D341Med (cell line): ENCODE data around the gene KCTD20.

Experiments
- DNase-seq: peaks from one replicate; pipeline ENCODE4 v3.0.0; 2012; ENCODE audit warnings: low spot score

Gene KCTD20

DNA sequence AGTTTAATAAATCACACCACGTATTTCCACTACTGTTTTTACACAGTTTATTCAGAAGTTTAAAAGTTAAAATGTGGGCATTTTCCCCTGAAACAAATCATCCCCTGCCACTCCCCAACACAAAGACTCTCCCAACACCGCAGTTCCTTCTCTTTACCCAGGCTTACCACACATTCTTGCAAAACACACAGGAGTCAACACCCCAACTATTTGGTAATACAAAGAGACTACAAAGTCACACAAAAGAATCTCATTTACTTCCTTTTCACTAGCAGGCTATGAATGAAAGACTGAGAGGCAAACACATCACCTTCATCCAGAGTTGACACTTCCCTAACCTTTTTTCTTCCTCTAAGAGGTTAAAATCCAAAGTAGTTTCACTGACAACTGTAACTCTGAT lies 51.1 kb downstream of the KCTD20 start:
- DNase-seq, result no peak

DNA sequence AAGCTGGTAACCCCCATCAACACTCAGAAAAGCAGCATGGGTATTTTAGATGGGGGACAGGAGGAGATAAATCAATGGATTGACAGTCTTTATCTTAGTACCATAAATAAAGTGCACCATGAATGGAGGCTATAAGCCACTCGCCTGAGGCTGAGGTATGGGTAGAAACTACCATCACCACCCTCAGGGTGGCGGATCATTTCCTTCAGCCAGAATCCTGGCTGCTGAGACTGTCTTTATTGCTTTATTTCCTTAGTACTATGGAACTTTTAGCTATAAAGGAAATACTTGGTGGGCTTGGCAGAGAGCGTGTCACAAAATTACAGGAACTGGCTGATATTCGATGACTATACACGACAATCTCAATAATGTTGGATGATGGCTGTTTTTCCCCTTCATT lies 52.3 kb downstream of the KCTD20 start:
- DNase-seq, result no peak

- DNase-seq, result no peak
Observed at GRCh38 chr6:36499918-36500317, 57.1 kb downstream of the KCTD20 start.

GRCh38 chr6:36501686-36502085 lies 58.9 kb downstream of the KCTD20 start:
- no peak for DNase-seq

GRCh38 chr6:36504181-36504580 lies 61.4 kb downstream of the KCTD20 start:
- DNase-seq, result no peak

DNA sequence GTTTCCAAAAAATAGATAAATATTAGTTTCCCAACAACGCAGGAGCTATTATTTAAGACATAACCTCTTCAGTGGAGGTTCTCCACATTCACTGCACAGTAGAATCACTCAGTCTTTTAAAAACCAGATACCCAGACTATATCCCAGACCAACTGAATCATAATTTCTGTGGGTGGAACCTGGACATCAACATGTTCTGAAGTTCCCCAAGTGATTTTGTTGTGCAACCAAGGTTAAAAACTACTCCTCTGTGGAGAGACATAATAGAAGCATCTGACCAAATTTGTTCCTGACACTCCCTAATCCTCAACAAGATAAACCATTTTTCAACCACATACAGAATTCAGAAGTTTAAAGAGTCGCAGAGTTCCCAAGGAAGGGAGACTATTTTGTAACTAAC lies 62.2 kb downstream of the KCTD20 start:
- no peak for DNase-seq

- no peak for DNase-seq
Observed at GRCh38 chr6:36505744-36506534, 63.1 kb downstream of the KCTD20 start.

DNA sequence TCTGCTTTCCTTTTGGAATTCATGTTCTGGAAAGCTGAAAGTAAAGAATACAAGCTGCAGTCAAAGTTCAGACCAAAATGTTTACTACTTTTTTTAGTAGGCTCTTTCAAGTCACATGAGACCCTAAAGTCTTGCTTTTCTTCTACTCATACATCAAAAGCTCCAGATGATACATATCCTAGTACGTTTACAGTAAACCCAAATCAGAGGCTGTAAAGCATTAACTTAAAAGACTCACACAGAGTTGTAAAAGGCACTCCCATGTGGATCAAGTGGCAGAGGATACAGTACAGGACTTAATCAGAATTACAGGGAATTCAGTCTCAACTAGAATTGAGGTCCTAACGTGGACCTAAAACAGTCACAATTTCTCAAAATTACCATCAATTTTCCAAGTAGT lies 63.8 kb downstream of the KCTD20 start:
- DNase-seq, result no peak

- DNase-seq, result no peak
Observed at GRCh38 chr6:36508532-36508931, 65.7 kb downstream of the KCTD20 start.

DNA sequence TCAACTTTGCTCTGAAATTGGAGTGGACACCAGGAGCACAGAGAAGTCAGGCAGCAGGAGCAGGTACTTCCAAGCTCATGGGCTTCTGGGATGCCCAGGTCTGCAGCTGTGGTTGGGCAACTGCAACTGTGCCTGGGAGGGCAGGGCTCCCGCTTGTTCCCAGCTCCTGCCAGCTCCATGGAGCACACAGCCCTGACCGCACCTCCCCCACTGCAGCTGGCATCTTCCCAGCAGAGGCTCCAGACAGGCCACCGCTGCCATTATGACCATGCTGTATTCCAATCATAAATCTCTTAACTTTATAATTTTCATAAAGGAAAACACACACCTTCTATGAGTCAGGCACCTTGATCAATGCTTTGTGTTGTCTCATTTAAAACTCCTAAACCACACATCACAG lies 67.6 kb downstream of the KCTD20 start:
- DNase-seq, result no peak

GRCh38 chr6:36514554-36515456 lies 72.0 kb downstream of the KCTD20 start:
- no peak for DNase-seq

- no peak for DNase-seq
Observed at GRCh38 chr6:36515844-36516243, 73.0 kb downstream of the KCTD20 start.

- no peak for DNase-seq
Observed at GRCh38 chr6:36516559-36516958, 73.8 kb downstream of the KCTD20 start.

GRCh38 chr6:36516988-36517387 lies 74.2 kb downstream of the KCTD20 start:
- no peak for DNase-seq

DNA sequence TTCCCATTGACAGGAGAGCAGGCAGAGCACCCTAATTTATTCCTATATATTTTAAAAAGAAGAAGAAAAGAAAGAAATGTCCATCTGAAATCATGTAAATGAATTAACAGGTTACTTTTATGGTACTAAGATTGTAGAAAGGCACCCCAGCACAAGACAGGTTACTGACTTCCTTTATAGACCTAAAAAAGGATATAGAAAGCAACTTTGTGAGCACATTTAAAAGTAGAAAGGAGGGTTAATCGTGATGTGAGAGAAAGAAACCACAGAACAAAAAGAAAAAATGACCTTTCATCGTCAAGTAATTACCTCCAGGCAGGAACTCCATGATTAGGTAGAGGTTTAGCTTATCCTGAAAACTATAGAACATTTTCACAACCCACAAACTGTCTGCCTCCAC lies 74.6 kb downstream of the KCTD20 start:
- DNase-seq, result no peak

GRCh38 chr6:36519352-36519751 lies 76.6 kb downstream of the KCTD20 start:
- DNase-seq, result no peak

DNA sequence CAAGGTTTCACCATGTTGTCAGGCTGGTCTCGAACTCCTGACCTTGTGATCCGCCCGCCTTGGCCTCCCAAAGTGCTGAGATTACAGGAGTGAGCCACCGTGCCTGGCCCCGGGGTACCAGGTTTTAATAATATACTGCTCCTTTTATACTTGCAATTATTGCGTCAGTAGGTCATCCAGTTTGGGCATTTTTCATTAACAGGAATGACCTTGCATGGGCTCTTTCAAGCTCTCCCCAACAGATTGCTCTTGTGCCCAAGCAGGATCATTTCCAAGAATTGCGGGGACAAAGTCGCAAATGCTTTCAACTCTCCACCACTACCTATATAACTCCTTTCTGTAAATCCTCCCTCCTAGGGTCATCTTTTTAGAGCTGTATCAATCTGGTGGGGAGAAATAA lies 80.7 kb downstream of the KCTD20 start:
- no peak for DNase-seq

DNA sequence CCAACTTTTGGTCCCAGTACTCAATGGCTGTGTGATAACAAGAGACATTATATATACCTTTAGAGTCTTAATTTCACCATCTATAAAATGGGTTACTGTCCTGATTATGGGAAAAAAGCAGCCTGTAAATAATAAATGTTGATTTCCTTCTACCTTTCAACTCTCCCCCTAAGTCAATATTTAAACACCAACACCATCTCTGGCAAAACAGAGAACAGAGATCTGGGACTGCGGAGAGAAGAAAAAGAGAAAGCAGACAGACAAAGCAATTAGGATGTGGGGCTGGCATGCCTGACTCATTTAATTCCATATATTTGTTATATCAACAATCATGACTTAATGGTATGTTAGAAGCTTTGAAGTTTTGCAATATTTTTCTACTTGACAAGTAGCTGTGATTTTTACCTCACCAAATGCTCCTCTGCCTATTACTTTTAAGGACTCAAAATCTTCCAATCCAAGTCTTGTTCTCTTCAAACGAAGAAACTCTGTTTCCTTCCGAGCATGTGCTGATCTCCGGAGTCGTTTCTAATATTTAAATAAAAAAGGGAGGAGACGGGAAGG lies 81.2 kb downstream of the KCTD20 start:
- no peak for DNase-seq

GRCh38 chr6:36524871-36525270 lies 82.1 kb downstream of the KCTD20 start:
- DNase-seq, result no peak

- DNase-seq, result no peak
Observed at GRCh38 chr6:36525346-36525745, 82.5 kb downstream of the KCTD20 start.

- DNase-seq, result no peak
Observed at GRCh38 chr6:36526066-36526465, 83.3 kb downstream of the KCTD20 start.

DNA sequence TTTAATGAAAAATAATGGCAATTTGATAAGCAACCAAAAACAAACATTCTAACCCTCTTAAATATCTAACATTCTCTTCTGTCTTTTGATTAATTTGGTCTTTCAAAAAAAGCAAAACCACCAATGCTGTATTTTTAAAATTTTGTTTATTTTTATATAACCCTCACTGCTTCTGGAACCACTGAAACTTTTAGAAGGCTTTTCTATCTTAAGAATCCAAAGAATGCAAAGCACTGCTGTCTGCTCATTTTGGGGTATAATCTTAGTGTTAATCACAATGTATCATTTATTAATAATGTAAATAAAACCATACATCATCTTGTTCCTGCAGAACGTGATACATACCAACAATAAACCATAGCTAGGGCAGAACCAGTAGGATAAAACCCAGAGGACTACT lies 90.5 kb downstream of the KCTD20 start:
- DNase-seq, result no peak
